ENCODE results near the gene GPR52.

GPR52 gene

DNA sequence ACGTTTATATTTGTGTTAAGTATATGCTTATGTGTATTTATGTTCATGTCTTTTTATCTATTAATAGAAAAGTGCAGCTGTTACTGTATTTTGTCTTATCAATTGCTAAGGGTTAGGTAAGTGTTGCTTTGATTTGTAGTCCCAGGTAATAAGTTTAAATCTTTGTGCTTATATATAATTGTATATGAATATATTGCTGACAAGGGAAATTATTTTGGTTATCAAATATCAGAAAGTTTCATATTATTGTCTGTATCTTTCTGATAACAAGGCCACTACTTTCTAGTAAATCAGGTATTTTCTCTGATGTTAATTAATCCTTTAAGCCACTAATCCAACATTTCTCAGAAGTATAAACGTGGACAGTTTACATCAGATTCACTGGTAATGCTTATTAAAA is 21.3 kb downstream of the GPR52 start:
- DNase-seq = no peak

DNA sequence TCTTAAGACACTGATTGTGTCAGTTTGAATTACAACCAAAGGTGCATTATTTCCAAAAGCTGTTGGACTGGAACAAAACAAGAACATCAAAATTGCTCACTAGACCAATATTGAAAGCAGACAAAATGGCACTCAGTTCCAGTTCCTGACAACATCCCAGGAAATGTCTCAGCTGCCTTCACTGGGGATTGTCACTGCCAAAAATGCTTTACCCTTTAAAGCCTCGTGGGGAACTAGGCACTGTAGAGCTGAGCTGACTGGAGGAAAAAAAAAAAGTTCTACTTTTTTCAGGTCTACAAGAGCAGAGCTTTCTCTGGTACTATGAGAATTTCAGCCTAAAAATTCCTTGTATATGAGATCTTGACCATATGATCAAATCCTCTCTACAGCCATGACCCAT is 21.9 kb downstream of the GPR52 start:
- DNase-seq = no peak

DNA sequence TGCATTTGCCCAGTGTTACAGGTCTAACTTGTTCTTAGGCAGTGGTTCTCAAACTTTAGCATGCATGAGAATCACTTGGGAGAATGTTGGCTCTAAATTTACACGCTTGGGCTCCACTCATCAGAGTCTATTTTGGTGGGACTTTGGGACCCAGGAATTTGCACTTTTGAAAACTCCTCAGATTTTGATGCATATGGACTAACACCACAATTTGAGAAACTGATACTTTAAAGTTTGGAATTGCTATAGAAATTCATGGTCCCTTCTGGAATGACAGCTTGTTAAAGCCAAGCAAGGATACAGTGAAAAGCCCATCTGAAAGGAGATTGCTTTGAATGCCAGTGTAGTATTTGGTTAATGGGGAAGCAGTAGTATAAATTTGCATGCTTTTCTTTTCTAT is 31.5 kb downstream of the GPR52 start:
- DNase-seq = no peak

DNA sequence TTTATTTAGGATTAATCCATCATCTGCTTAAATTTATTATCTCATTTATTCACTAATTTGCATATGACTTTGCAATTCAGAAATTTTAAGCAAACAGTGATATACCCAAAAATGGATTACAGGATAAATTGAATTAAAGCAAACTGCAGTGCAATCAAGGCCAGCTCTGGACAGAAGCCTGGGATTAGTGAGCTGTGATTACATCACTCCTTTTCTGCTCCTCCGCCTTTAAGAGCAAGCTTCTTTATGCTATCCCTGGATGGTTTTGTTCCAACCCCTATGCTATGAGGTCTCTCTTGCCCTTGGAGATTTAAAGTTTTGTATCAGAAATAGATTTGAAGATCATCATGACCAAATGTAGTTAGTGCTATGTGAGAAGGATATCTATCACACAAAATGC is 32.6 kb downstream of the GPR52 start:
- no peak for DNase-seq

DNA sequence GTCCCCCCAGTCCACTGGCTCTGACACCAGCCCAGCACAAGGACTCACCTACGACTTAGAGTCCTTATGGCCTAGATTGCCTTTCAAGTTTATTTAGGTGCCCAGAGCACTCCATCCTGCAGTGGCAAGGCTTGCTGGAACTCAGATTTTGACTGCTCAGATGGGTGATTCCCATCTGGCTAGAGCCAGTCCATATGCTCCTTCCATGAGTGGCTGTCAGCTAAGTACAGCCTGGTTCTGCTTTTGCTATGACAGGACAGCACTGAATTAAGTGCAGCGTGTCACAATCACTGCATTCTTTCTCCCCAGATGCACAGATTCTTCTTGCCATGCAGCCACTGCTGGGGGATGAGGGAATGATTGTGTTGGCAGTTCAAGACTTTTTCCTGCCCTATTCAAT is 43.8 kb downstream of the GPR52 start:
- no peak for DNase-seq

DNA sequence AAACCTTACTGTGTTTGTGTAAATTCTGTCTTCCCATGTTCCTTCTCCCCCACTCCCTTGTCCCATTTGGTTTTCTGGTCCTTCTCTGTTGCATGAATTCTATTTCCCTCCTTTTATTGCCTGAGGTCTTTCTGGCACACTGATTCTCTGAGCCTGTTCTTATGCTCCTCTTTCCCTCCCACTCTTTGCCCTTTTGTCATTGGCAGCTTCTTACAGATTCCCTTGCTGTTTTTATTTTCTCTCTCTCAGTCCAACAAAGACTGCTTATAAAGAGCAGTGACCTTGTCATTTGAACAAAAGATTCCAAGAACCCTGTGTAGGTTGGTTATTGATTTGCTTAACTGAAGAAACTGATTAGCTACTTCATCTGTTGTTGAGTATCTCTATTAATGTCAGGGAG is 49.7 kb downstream of the GPR52 start:
- no peak for DNase-seq

All from activated gamma-delta T cell (primary cell).